Measurements from ENCODE around the gene ADPRM.
"Not testable (repeated sequence)": the region's sequence is repeated elsewhere in the genome, so short reads cannot be mapped to it uniquely, and the experiment has no call there.

ADPRM gene, protein sequence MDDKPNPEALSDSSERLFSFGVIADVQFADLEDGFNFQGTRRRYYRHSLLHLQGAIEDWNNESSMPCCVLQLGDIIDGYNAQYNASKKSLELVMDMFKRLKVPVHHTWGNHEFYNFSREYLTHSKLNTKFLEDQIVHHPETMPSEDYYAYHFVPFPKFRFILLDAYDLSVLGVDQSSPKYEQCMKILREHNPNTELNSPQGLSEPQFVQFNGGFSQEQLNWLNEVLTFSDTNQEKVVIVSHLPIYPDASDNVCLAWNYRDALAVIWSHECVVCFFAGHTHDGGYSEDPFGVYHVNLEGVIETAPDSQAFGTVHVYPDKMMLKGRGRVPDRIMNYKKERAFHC

DNA sequence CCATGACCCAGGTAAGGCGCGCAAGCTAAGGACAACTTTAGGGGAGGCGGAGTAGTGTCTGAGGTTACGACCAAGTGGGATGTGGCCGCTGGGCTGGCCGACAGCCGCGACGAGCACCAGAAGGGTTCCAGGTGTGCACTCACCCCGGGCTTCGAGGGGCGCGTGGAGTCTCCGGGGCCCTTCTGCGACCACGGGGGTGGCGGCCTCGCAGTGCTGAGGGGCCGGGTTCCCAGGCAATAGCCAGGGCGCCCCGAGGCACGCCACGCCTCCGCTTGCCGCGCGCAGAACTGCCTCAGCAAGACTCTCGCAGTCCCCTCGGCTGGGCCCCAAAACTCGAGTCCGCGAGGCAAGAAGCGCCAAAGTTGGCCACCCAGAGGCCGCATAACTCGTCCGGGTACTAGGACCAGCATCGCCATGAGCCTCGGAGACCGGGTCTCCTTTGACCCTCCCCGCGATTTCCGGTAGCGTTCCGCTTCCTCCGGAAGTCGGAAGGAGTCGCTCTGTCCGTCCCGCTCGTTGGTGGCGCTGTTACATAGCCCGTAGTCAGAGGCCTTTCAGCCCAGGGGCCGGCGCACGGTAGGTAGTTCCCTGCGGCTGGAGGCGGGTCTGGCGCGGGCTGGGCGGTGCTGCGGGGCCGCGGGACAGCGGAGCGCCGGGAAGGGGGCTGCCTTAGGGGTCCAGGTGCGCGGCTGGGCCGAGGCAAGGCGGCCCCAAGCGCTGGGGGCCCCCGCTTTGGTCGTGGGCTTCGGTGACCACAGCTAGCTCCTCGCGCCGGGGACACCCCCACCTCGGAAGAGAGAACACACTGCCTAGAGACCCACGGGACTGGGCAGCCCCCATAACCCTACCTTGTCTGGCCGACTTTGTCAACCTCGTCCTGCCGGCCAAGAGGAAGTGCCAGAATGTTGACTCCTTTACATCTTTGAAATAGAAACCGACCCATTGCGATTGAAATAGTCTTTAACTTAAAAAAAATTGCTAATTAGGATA is at the start of gene ADPRM, which contains the start of gene SCO1:
Gene ADPRM (plus strand): TSS at position 503 of the 990 bp plus-strand sequence. CDS start 7,333 bp downstream, outside the sequence.
Gene SCO1 (minus strand): TSS at position 442 of the 990 bp plus-strand sequence. CDS start 26 bp downstream, at position 416.
- DNase-seq (ENCODE audit: low read depth, low spot score), result peak; percentile 77

DNA sequence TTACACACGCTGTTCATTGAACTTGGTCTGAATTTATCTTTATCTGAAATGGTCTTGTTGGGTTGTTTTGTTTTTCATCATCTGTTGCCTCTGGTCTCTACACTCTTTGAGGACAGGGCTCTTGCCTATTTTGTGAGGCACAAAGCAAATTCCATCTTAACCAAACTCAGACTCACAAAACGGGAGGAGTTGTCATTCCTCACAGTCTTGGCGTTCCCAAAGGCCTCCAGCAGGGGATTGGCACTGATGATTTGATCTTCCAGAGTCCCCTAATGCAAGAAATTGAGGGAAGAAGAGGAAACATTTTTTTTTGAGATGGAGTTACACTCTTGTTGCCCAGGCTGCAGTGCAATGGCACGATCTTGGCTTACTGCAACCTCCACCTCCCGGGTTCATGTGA is 49.0 kb upstream of the ADPRM start:
- DNase-seq (ENCODE audit: low read depth, low spot score), result no peak

DNA sequence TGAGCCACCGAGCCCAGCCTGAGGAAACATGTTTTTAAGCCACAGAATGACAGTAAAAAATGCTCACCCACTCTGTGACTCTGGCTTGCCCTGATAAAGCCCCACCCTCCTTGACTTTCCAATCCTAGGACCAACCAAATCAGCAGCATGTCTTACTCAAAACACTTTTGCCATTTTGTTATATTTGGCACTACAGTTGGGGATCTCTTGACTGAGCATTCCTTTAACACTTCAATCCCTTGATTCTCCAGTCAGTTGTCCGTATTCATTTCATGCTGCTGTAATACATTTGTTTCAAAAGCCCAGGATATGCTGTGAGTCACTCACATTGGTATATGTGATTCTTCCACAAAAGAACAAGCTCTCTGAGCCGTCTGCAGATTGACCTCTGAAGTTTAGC is 48.4 kb upstream of the ADPRM start:
- no peak for DNase-seq (ENCODE audit: low read depth, low spot score)

DNA sequence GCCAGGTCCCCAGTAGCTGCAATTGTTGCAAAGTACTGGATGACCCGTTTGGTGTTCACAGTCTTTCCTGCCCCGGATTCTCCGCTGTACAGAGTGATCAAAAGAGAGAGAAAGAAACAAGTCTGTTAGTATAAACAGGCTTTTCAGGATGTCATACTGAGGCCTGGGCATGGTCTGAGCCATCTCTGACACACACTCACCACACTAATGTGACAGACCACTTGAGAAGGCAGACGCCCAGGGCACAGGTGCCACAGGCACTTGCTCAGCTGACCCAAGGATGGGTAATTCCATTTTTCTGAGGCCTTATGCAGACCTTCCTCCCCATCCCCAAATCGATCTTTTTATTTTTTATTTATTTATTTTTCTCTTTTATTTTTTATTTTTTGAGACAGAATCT is 47.8 kb upstream of the ADPRM start:
- DNase-seq (ENCODE audit: low read depth, low spot score), result no peak

DNA sequence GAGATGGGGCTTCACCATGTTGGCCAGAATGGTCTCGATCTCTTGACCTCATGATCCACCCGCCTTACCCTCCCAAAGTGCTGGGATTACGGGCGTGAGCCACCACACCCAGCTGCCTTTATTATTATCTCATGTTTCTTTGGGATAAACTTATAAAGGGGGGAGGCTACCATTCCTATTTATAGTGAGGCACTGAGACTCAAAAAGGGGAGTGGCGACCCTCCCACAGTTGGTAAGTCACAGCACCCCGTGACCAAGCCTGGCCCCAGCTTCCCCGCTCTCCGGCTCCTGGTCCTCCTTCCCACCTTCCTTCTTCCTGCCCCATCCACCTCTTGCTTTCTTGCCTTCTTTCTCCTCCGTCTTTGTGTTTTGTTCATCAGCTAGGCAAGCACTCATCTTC is 45.5 kb upstream of the ADPRM start:
- DNase-seq (ENCODE audit: low read depth, low spot score), result no peak

DNA sequence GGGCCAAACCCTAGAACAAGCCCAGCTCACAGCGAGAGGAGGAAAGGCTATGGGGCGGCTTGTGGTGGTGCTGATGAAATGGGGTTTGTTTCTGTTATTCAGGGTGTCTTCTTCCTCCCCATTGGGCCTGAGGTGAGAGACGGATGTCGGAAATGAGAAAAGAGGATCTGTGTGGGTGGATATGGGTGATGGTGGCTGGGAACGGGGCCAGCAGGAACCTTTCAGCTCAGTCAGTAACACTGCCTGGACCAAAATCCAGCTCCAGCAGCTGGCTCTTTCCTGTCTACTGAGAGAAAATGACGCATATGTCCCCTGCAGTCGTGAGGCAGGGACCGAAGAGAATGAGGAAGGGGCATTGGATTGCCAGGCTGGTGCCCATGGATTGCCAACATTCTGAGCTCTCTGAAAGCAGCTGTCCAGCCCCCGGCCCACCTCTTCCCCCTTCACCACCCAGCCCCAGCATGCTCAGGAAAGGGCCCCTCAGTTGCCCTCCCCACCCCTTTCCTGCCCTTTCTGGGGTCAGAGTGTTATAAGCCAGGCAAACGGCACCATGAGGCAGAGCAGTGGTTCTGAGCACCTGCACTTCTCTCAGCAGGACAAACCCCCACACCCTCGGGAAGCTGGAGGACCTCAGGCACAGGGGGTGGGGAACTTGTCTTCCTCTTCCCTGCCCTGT is 44.3 kb upstream of the ADPRM start:
- DNase-seq (ENCODE audit: low read depth, low spot score), result no peak

DNA sequence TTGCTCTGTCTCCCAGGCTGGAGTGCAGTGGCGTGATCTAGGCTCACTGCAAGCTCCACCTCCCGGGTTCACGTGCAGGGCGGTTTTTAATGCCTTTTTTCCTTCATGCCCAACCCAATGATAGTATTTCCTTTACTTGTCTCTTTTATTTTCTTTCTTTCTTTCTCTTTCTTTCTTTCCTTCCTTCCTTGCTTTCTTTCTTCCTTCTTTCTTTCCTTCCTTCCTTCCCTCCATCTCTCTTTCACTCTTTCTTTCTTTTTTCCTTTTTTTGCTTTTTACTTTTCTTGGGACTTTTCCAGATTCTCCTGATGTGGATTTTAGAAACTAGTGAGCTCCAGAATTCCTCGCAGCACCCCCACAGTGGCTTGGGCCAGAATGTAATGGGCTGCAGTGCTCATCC is 43.4 kb upstream of the ADPRM start:
- DNase-seq (ENCODE audit: low read depth, low spot score), result no peak

DNA sequence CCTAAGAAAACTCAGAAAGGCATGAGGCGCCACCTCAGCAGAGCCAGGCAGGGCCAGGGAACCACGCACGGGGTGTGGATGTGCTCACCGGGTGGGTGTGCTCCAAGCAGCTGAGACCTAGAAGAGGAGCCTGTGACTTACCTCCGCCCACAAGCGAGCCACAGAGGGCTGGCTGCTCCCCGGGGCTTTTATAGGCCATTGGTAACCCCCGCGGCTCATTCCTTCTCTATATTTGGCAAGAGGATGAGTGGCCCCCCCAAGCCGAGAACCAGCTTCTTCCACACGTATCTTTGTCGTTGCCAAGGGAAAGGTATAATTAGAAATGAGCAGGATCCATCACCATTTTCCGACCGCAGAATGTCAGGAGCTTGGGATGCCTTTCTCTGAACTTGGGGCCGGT is 40.2 kb upstream of the ADPRM start, which contains the start of gene MYH3:
Gene MYH3 (minus strand): TSS at position 162 of the 400 bp plus-strand sequence. CDS start 2,245 bp downstream, outside the sequence.
- DNase-seq (ENCODE audit: low read depth, low spot score), result no peak

DNA sequence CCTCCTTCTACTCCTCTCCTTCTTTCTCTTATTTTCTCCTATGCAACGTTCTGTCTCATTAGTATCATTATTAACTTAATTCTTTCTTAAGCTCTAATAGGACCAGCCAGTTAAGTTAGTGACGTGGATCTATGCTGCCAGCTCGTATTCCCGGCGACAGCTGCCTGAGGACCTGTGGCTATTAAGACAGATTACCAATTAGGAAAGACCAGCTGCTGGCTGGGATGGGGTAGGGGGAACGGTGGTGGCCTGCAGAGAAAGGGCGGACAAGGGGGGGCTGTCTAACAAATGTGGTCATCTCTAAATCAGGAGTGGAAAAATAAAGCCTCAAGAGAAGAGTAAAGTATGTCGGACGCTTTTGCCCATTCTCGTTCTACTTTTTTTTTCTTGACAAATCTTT is 39.5 kb upstream of the ADPRM start:
- DNase-seq (ENCODE audit: low read depth, low spot score), result no peak

DNA sequence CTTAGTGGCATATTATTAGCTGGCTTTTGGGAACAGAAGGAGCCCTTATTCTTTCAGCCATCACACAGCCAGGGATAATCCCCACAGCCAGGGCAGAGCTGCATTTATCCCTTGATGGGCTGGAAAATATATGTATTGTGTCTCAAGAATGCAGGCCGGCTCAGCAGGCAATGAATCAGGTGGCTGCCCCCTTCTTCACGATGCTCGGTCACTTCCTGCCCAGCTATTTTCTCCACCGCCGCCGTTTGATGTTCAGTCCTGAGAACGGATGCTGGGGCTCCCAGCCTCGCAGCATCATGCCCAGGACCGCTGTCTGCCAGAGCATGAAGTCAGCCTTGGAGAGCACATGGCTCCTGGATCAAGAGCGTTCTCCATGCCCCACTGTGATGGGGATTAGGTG is 36.0 kb upstream of the ADPRM start:
- no peak for DNase-seq (ENCODE audit: low read depth, low spot score)

DNA sequence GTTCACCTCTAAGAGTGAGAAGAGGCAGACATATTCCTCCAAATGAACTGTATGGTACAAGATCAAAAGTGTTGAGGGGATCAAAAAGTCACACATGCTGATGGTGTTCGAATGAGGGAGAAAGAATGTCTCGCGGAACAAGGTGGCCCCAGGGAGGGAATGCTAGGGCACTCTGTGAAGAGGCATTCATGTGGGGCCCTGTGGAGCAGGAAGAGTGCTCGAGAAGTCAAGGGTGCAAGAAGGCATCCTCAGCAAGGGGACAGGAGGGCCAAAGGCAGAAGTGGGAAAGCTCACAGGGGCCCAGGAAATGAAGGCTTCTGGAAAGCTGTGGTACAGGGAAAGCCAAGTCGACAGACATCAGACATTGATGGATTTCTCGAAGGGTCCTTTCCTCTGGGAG is 34.2 kb upstream of the ADPRM start:
- no peak for DNase-seq (ENCODE audit: low read depth, low spot score)

DNA sequence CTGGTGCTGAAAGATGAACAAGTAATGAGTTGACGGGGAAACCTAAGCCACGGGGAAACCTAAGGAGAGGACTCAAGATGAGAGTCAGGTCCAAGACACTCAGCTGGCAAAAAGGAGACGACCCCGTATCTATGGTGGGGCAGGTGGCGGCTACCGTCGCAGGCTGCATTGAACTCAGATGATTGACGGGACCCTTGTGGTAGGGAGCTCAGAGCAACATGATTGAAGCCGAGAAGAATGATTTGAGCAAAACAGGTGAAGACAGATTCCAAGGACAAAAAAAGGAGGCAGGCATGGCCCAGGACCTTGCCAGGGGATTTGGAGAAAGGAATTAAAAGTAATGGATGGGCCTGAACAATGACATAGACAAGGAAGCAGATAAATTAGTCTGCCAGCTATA is 32.8 kb upstream of the ADPRM start:
- no peak for DNase-seq (ENCODE audit: low read depth, low spot score)

DNA sequence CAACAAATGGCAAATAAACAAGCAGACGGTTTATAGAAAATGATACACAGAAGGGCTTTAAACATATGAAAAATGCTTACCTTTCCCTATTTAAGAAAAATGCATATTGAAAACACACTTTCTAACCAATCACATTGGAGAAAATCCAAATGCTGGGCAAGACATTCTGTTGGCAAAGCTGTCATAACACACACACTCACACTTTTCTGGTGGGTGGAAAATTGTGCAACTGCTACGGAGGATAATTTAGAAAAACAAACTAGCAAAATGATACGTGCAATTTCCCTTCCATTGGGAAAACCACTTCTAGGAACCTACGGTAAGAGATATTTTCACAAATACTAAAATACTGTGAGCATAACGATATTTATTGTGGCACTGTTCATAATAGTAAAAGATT is 30.5 kb upstream of the ADPRM start:
- no peak for DNase-seq (ENCODE audit: low read depth, low spot score)

DNA sequence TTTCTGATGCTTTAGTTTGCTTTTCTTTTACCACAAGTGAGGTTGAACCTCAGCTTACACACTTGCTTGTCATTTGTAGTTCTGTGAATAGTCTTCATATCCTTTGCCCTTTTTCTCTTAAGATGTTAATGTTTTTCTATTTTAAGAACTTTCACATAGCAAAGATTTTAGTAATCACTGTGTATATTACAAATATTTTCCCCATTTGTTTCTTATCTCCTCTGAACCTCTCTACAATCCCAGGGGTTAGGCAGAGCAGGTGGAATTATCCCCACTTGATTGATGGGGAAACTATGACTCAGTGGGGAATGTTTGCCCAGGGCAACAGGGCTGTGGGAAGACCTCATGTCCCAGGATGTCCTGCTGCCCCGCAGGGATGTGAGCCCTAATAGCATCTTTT is 28.6 kb upstream of the ADPRM start:
- DNase-seq (ENCODE audit: low read depth, low spot score), result no peak

DNA sequence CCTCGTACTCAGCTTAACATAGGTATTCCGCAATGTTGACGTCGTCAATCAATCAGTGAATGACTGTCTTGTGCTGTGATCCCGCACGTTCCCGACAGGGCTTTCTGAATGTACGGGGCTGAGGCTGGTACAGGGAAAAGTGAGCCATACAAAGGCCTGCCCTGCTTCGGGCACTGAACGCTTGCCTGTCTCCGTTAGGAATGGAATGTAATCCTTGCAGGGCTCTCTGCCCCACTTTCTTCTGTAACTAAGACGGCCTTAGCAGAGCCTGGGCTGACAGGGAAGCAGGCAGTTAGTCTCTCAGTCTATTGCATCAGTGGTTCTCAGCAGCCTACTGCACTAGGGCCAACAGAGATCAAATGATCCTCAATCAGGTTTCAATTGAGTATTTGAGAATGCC is 24.1 kb upstream of the ADPRM start:
- DNase-seq (ENCODE audit: low read depth, low spot score), result no peak

DNA sequence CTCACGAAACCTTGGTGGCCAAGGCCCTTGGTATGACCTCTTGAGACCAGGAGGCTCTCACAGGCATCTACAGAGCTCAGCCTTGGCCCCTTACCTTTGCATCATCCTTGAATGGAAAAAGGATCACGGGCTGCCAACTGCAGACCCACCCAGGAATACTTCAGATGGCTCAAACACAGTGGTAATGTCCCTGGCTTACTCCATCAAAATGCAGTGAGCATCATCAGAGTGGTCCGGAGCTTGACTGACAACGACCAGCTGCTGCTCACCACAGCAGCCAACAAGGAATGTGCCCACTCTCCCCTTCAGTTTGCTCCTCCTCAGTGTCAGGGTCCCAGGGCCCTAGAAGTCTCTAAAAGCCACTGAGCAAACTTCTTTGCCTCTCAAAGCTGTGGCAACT is 22.7 kb upstream of the ADPRM start:
- no peak for DNase-seq (ENCODE audit: low read depth, low spot score)

DNA sequence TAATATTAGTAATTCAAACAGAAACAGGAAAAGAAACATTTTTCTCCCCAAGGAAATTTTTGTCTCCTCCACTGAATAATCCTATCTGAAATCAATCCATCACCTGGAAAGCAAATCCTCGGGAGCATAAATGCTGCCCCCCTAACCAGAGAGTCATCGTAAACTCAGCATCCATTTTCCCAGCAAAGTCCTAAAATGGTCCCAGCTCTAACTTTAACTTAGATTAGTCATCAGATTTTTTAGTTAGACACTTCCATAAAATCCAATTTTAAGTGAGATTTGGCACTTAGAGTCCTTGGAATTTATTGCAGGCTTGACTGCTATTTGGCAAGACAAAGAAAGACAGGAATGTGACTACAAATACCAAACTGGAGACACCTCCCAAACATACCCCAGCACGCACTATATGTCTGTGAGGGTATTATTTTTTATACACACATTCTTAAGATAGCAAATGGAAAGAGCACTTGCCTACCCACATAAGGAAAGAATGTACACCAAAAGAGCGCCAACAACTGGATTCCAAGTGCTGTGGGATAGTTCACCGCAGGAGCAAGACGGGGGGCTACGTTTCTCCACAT is 15.4 kb upstream of the ADPRM start:
- no peak for DNase-seq (ENCODE audit: low read depth, low spot score)

DNA sequence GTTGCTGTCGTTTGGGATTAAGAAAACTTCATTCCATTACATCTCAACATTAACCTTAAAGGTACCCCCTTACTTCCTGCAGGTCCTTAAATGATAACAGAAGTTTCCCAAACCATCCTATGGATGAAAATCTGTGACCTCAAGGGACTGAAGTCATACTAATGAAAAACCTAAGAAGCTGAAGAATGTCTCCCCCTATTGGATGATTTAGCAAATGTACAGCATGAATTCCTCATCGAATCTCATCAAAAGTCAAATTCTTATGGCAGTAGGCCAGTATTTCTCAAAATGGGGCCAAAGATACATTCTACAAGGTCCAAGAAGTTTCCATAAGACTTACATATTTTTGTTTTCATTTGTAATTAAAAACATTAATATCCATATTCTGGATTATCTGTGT is 13.5 kb upstream of the ADPRM start:
- DNase-seq (ENCODE audit: low read depth, low spot score), result no peak

DNA sequence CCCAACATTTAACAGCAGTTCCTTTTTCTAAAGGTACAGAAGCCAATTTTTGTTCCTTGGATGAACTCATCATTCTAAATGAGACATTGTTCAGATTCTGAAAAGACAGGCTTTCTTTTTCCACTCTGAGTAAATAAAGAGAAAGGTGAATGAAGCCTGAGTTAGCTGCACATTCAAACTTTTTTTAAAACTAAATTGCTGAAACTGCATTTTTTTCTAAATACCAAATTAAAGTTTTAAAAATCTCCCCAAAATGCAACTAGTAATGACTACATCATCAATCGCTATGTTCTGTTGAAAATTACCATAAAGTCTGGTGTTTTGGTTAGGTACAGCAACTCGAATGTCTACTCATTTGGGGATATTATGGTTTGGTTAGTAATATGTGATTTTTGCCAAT is 9.9 kb upstream of the ADPRM start:
- DNase-seq (ENCODE audit: low read depth, low spot score), result no peak

DNA sequence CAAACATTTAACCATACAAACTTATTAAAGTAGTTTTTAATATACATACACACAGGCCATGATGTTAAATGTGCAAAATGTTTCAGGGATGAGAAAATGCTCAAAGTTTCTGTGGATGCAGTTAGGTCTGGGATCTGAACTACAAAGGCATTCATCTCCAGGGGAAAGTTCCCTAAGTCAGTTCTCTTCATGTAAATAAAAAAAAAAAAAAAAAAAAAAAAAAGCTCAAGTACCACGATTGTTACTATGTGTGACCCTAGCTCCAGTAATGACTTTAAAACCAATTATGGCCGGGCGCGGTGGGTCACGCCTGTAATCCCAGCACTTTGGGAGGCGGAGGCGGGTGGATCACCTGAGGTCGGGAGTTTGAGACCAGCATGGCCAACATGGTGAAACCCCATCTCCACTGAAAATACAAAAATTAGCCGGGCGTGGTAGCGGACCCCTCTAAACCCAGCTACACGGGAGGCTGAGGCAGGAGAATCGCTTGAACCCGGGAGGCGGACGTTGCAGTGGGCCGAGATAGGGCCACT is 1.5 kb upstream of the ADPRM start:
- DNase-seq (ENCODE audit: low read depth, low spot score), result not testable (repeated sequence)

DNA sequence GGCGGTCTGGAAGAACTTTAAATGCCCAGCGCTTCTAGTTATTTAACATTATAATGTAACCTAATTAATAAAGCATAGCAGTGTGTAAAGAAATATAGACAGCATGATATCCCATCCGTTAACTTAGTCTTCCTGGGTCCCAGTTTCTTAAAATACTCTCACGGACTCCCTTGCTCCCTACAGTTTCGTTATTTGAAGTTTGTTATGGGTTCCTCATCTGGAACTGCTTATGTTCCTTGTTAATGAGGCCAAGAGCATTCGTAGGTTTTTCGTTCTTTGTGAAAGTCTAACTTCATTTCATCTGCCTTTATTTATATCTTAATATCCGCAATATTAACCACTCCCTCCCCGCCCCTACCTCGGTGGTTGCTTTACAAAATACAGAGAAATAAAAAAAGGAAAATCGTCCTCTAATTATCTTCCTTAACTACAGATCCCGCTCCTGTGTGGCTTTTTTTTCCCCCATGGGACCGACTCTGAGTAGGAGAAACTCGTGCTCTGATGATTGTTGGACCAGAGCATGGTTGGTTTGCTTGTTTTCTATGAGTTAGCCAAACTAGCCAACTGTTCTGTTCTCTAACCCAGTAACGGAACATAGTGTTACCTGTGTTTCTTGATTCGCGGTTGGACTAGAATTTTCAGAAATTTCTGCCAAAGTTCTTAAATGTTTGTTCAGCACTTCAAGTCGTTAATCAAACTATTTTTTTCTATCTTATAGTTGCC is 863 bp downstream of the ADPRM start:
- no peak for DNase-seq (ENCODE audit: low read depth, low spot score)
